Activated CD4-positive, alpha-beta T cell treated with anti-CD3 and anti-CD28 coated beads, Interleukin-2, amount 10 ng/mL, durations not matched to agents 7 days and 5 days (primary cell): ENCODE measurements around the gene WASL. TPM values are rescaled to one million over a fixed set of nuclear protein-coding genes. Genes with fewer than 3 reads are reported as not detected.
"Not testable (repeated sequence)": the region's sequence is repeated elsewhere in the genome, so short reads cannot be mapped to it uniquely, and the experiment has no call there.

Experiments
- CTCF ChIA-PET: fragments of 350-600 bp; sonication (Branson Sonifier 250); formaldehyde crosslinking; loops from one replicate; lab custom pipeline; 2021; ENCODE audit warnings: antibody characterized with exemption; lab: Charles Lee
- POLR2A ChIA-PET: fragments of 350-600 bp; sonication (Branson Sonifier 250); formaldehyde crosslinking; loops from one replicate; lab custom pipeline; 2021; ENCODE audit warnings: antibody characterized with exemption; lab: Charles Lee
- DNase-seq: peaks from one replicate; pipeline ENCODE4 v3.0.0-alpha.2; 2020
- H3K27ac Mint-ChIP-seq: one replicate; pipeline ENCODE4 v1.8.0; 2021; ENCODE audit warnings: mild to moderate bottlenecking, moderate library complexity, mixed read lengths
- H3K27me3 Mint-ChIP-seq: one replicate; pipeline ENCODE4 v1.8.0; 2021; ENCODE audit warnings: mixed read lengths
- H3K36me3 Mint-ChIP-seq: one replicate; pipeline ENCODE4 v1.8.0; 2021; ENCODE audit warnings: low read depth, mixed read lengths
- H3K4me1 Mint-ChIP-seq: one replicate; pipeline ENCODE4 v1.8.0; 2021; ENCODE audit warnings: mixed read lengths
- H3K4me3 Mint-ChIP-seq: one replicate; pipeline ENCODE4 v1.8.0; 2021; ENCODE audit warnings: mild to moderate bottlenecking, moderate library complexity, mixed read lengths
- H3K9me3 Mint-ChIP-seq: one replicate; pipeline ENCODE4 v1.8.0; 2021; ENCODE audit warnings: mixed read lengths
- total RNA-seq, 2 experiments: library from RNA; stranded (reverse); gene quantifications; one replicate each; pipeline ENCODE4 v1.2.3, GENCODE V29; 2021

Gene WASL
- total RNA-seq, 2 experiments from 2014 or later: 6.2 to 7.7 TPM

- CTCF ChIA-PET: no interaction called here
- no peaks in the 10 kb centered on the region for H3K36me3 Mint-ChIP-seq
- POLR2A ChIA-PET: no interaction called here
- DNase-seq: no peak
- H3K4me3 Mint-ChIP-seq: no peak overlapping the region
- no peaks in the 10 kb centered on the region for H3K9me3 Mint-ChIP-seq
- H3K4me1 Mint-ChIP-seq: no peaks in the 10 kb centered on the region
- no peaks in the 10 kb centered on the region for H3K27me3 Mint-ChIP-seq
- no peak overlapping the region for H3K27ac Mint-ChIP-seq
These were observed 35.0 kb upstream of the WASL start for GRCh38 chr7:123783820-123784219.

GRCh38 chr7:123782071-123782798, 33.4 kb upstream of the WASL start:
- no peaks in the 10 kb centered on the region for H3K4me1 Mint-ChIP-seq
- DNase-seq: no peak
- POLR2A ChIA-PET: no interaction called here
- CTCF ChIA-PET: no interaction called here
- no peak overlapping the region for H3K27ac Mint-ChIP-seq
- H3K4me3 Mint-ChIP-seq: no peak overlapping the region
- no peaks in the 10 kb centered on the region for H3K9me3 Mint-ChIP-seq
- H3K36me3 Mint-ChIP-seq: no peaks in the 10 kb centered on the region
- no peaks in the 10 kb centered on the region for H3K27me3 Mint-ChIP-seq

- DNase-seq, H3K4me1 Mint-ChIP-seq, H3K9me3 Mint-ChIP-seq, H3K36me3 Mint-ChIP-seq, H3K27ac Mint-ChIP-seq, CTCF ChIA-PET, H3K27me3 Mint-ChIP-seq, POLR2A ChIA-PET, H3K4me3 Mint-ChIP-seq: not testable (repeated sequence)
These were observed 31.7 kb upstream of the WASL start for GRCh38 chr7:123780472-123780871.

- CTCF ChIA-PET: interaction anchor here (1.1 kb wide), 1 partner anchor 25 kb away, joined by 3 read pairs; the partner anchor contains the start of gene WASL
These were observed 25.7 kb upstream of the WASL start for GRCh38 chr7:123774496-123774895.

GRCh38 chr7:123773481-123773880, 24.7 kb upstream of the WASL start:
- no peak for DNase-seq
- H3K36me3 Mint-ChIP-seq: no peaks in the 10 kb centered on the region
- peaks cover 2% of the 10 kb centered on the region for H3K9me3 Mint-ChIP-seq
- ChIA-PET POLR2A (no interaction called here), CTCF (interaction anchor here (1.0 kb wide), 1 partner anchor 24 kb away, joined by 4 read pairs; the partner anchor contains the start of gene WASL)
- no peak overlapping the region for H3K27ac Mint-ChIP-seq
- peaks cover 3% of the 10 kb centered on the region for H3K27me3 Mint-ChIP-seq
- no peak overlapping the region for H3K4me3 Mint-ChIP-seq
- peaks cover 7% of the 10 kb centered on the region for H3K4me1 Mint-ChIP-seq

More at GRCh38 chr7:123774496-123774895, 25.7 kb upstream of the WASL start:
- Mint-ChIP-seq H3K9me3 (peaks cover 2% of the 10 kb centered on the region), H3K4me3 (no peak overlapping the region), H3K36me3 (no peaks in the 10 kb centered on the region), H3K27ac (no peak overlapping the region), H3K27me3 (peaks cover 3% of the 10 kb centered on the region), H3K4me1 (peaks cover 7% of the 10 kb centered on the region)
- DNase-seq: no peak
- POLR2A ChIA-PET: no interaction called here

GRCh38 chr7:123772652-123773051, 23.8 kb upstream of the WASL start:
- Mint-ChIP-seq H3K9me3 (peaks cover 2% of the 10 kb centered on the region), H3K27ac (no peak overlapping the region), H3K36me3 (no peaks in the 10 kb centered on the region), H3K27me3 (peaks cover 3% of the 10 kb centered on the region), H3K4me3 (no peak overlapping the region), H3K4me1 (peaks cover 7% of the 10 kb centered on the region)
- ChIA-PET POLR2A (no interaction called here), CTCF (interaction anchor here (1.0 kb wide), 1 partner anchor 24 kb away, joined by 4 read pairs; the partner anchor contains the start of gene WASL)
- DNase-seq: no peak

GRCh38 chr7:123771846-123772245, 23.0 kb upstream of the WASL start:
- ChIA-PET CTCF (no interaction called here), POLR2A (no interaction called here)
- H3K27me3 Mint-ChIP-seq: peaks cover 3% of the 10 kb centered on the region
- DNase-seq: no peak
- H3K27ac Mint-ChIP-seq: no peak overlapping the region
- no peak overlapping the region for H3K4me3 Mint-ChIP-seq
- H3K9me3 Mint-ChIP-seq: peaks cover 2% of the 10 kb centered on the region
- peaks cover 7% of the 10 kb centered on the region for H3K4me1 Mint-ChIP-seq
- H3K36me3 Mint-ChIP-seq: no peaks in the 10 kb centered on the region

- ChIA-PET CTCF (no interaction called here), POLR2A (no interaction called here)
- Mint-ChIP-seq H3K9me3 (peaks cover 2% of the 10 kb centered on the region), H3K27me3 (peaks cover 3% of the 10 kb centered on the region), H3K4me3 (no peak overlapping the region), H3K36me3 (no peaks in the 10 kb centered on the region), H3K27ac (no peak overlapping the region), H3K4me1 (peaks cover 7% of the 10 kb centered on the region)
- no peak for DNase-seq
These were observed 22.5 kb upstream of the WASL start for GRCh38 chr7:123771256-123771655.

- no peak for DNase-seq
- no peak overlapping the region for H3K4me3 Mint-ChIP-seq
These were observed 21.6 kb upstream of the WASL start for GRCh38 chr7:123770378-123770777.

GRCh38 chr7:123769371-123769770, 20.6 kb upstream of the WASL start:
- Mint-ChIP-seq H3K36me3 (no peaks in the 10 kb centered on the region), H3K4me3 (no peak overlapping the region), H3K27me3 (peaks cover 10% of the 10 kb centered on the region), H3K9me3 (peaks cover 2% of the 10 kb centered on the region), H3K27ac (no peak overlapping the region), H3K4me1 (peaks cover 7% of the 10 kb centered on the region)
- DNase-seq: no peak
- CTCF ChIA-PET: interaction anchor here (0.6 to 1.0 kb wide), 2 partner anchors 20 to 1172 kb away, joined by 3 to 4 read pairs; no protein-coding TSS in a partner anchor
- POLR2A ChIA-PET: no interaction called here

More at GRCh38 chr7:123770378-123770777, 21.6 kb upstream of the WASL start:
- Mint-ChIP-seq H3K36me3 (no peaks in the 10 kb centered on the region), H3K9me3 (peaks cover 2% of the 10 kb centered on the region), H3K27me3 (peaks cover 8% of the 10 kb centered on the region), H3K27ac (no peak overlapping the region), H3K4me1 (peaks cover 7% of the 10 kb centered on the region)
- CTCF ChIA-PET: interaction anchor here (1.0 kb wide), 1 partner anchor 21 kb away, joined by 3 read pairs; no protein-coding TSS in a partner anchor
- POLR2A ChIA-PET: no interaction called here

GRCh38 chr7:123768493-123768892, 19.7 kb upstream of the WASL start:
- Mint-ChIP-seq H3K4me3 (no peak overlapping the region), H3K36me3 (peaks cover 3% of the 10 kb centered on the region), H3K4me1 (peaks cover 7% of the 10 kb centered on the region), H3K27ac (no peak overlapping the region), H3K27me3 (peaks cover 11% of the 10 kb centered on the region), H3K9me3 (peaks cover 6% of the 10 kb centered on the region)
- no peak for DNase-seq
- POLR2A ChIA-PET: no interaction called here
- CTCF ChIA-PET: no interaction called here

- Mint-ChIP-seq H3K36me3 (peaks cover 6% of the 10 kb centered on the region), H3K4me1 (no peaks in the 10 kb centered on the region), H3K27me3 (peaks cover 11% of the 10 kb centered on the region), H3K9me3 (peaks cover 13% of the 10 kb centered on the region), H3K27ac (no peak overlapping the region), H3K4me3 (no peak overlapping the region)
- POLR2A ChIA-PET: no interaction called here
- CTCF ChIA-PET: interaction anchor here (0.6 to 1.4 kb wide), 2 partner anchors 14 to 29 kb away, joined by 3 to 4 read pairs; partner anchors contain the start of gene WASL
- no peak for DNase-seq
These were observed 14.4 kb upstream of the WASL start for GRCh38 chr7:123763191-123763661.

GRCh38 chr7:123761729-123762128, 12.9 kb upstream of the WASL start:
- ChIA-PET POLR2A (no interaction called here), CTCF (interaction anchor here (1.2 to 1.3 kb wide), 2 partner anchors 12 to 14 kb away, joined by 3 read pairs; no protein-coding TSS in a partner anchor)
- H3K27ac Mint-ChIP-seq: no peak overlapping the region

More at GRCh38 chr7:123761729-123762128, 12.9 kb upstream of the WASL start:
- H3K27me3 Mint-ChIP-seq: peaks cover 11% of the 10 kb centered on the region
- no peak for DNase-seq
- peaks cover 6% of the 10 kb centered on the region for H3K36me3 Mint-ChIP-seq
- H3K4me1 Mint-ChIP-seq: no peaks in the 10 kb centered on the region
- H3K4me3 Mint-ChIP-seq: no peak overlapping the region
- peaks cover 13% of the 10 kb centered on the region for H3K9me3 Mint-ChIP-seq
